B cell (primary cell): ENCODE measurements around the gene RUFY1. TPM values are rescaled to one million over a fixed set of nuclear protein-coding genes. Genes with fewer than 3 reads are reported as not detected.
"Not testable (repeated sequence)": the region's sequence is repeated elsewhere in the genome, so short reads cannot be mapped to it uniquely, and the experiment has no call there.

ENCODE experiments used
- ATAC-seq: fragments of 200-7000 bp; cut with Tn5 transposase; one replicate; pipeline ENCODE4 v1.10.0; 2021; ENCODE audit warnings: low read depth, mild to moderate bottlenecking, moderate number of reproducible peaks, moderate library complexity
- CTCF ChIA-PET: fragments of 350-600 bp; sonication (Branson Sonifier 250); formaldehyde crosslinking; loops from one replicate; lab custom pipeline; 2021; ENCODE audit warnings: antibody characterized with exemption, inconsistent platforms; lab: Charles Lee
- POLR2A ChIA-PET: fragments of 350-600 bp; sonication (Branson Sonifier 250); formaldehyde crosslinking; loops from one replicate; lab custom pipeline; 2021; ENCODE audit warnings: antibody characterized with exemption; lab: Charles Lee
- DNase-seq: peaks from one replicate; pipeline ENCODE4 v3.0.0; 2013
- H2AFZ ChIP-seq: 2 replicates; pipeline ENCODE4 v1.6.1; 2012; ENCODE audit warnings: mild to moderate bottlenecking, low read depth, low read length; ENCODE audit not compliant: insufficient read depth, poor library complexity, severe bottlenecking
- H3K27ac ChIP-seq, 2 donors: 1 replicate in 1 of 2; 2 replicates in 1 of 2; pipeline ENCODE4 v1.5.1; 2012 to 2013; ENCODE audit warnings: low read length in 2 of 2, mild to moderate bottlenecking in 2 of 2, moderate library complexity in 1 of 2
- H3K27me3 ChIP-seq, 4 experiments: fragments of 200-600 bp in 1 of 4; sonication (generic) in 1 of 4; replicated peaks in 1 of 4; 1 replicate in 2 of 4; 2 replicates in 2 of 4; pipeline versions ENCODE4 v1.6.1 to v1.7.0; 2013 to 2016; ENCODE audit warnings: low read length in 3 of 4, mild to moderate bottlenecking in 2 of 4, mixed read lengths in 1 of 4, moderate library complexity in 1 of 4; ENCODE audit not compliant: insufficient read depth in 4 of 4, control insufficient read depth in 3 of 4; ENCODE audit errors: control extremely low read depth in 1 of 4
- H3K36me3 ChIP-seq, 2 experiments: replicated peaks in 1 of 2; 1 replicate in 1 of 2; 2 replicates in 1 of 2; pipeline versions ENCODE4 v1.6.1 to v1.7.1; 2013; ENCODE audit warnings: low read length in 1 of 2; ENCODE audit not compliant: insufficient read depth in 2 of 2, control insufficient read depth in 1 of 2; ENCODE audit errors: control extremely low read depth in 1 of 2, extremely low read depth in 1 of 2
- H3K4me1 ChIP-seq, 2 donors: fragments of 200-600 bp in 1 of 2; sonication (generic) in 1 of 2; 1 replicate in 1 of 2; 2 replicates in 1 of 2; pipeline versions ENCODE4 v1.5.1 to v1.6.1; 2013 to 2017; ENCODE audit warnings: low read length in 2 of 2; ENCODE audit not compliant: control insufficient read depth in 2 of 2, insufficient read depth in 2 of 2
- H3K4me2 ChIP-seq: replicated peaks from 2 replicates; pipeline ENCODE3; 2012; ENCODE audit warnings: mild to moderate bottlenecking, low read depth, low read length; ENCODE audit not compliant: poor library complexity, severe bottlenecking
- H3K4me3 ChIP-seq, 5 experiments: fragments of 200-600 bp in 1 of 5; sonication (generic) in 1 of 5; 1 replicate in 3 of 5; 2 replicates in 2 of 5; pipeline versions ENCODE4 v1.5.1 to v1.7.0; 2011 to 2016; ENCODE audit warnings: low read length in 4 of 5, mild to moderate bottlenecking in 4 of 5, low read depth in 2 of 5, control low read depth in 1 of 5, moderate library complexity in 1 of 5; ENCODE audit not compliant: insufficient read depth in 1 of 5; ENCODE audit errors: control extremely low read depth in 1 of 5, extremely low read depth in 1 of 5
- H3K79me2 ChIP-seq: fragments of 200-600 bp; sonication (generic); one replicate; pipeline ENCODE4 v1.6.0; 2016; ENCODE audit warnings: low read length; ENCODE audit not compliant: control insufficient read depth, insufficient read depth
- H3K9ac ChIP-seq: fragments of 200-600 bp; sonication (generic); 2 replicates; pipeline ENCODE4 v1.6.1; 2017; ENCODE audit warnings: mild to moderate bottlenecking, low read length, moderate library complexity
- H3K9me3 ChIP-seq, 3 donors: one replicate each; pipeline versions ENCODE4 v1.6.1 to v1.7.1; 2013; ENCODE audit warnings: low read length in 2 of 3; ENCODE audit not compliant: control insufficient read depth in 2 of 3, insufficient read depth in 1 of 3; ENCODE audit errors: control extremely low read depth in 1 of 3
- H4K20me1 ChIP-seq: 2 replicates; pipeline ENCODE4 v1.6.0; 2012; ENCODE audit warnings: mild to moderate bottlenecking, low read length; ENCODE audit not compliant: insufficient read depth, control insufficient read depth, poor library complexity, severe bottlenecking
- H3K27ac Mint-ChIP-seq: one replicate; pipeline ENCODE4 v1.8.0; 2021; ENCODE audit warnings: mixed read lengths
- H3K27me3 Mint-ChIP-seq: one replicate; pipeline ENCODE4 v1.8.0; 2021; ENCODE audit warnings: mixed read lengths
- H3K4me1 Mint-ChIP-seq: one replicate; pipeline ENCODE4 v1.8.0; 2021; ENCODE audit warnings: mixed read lengths
- H3K4me3 Mint-ChIP-seq: one replicate; pipeline ENCODE4 v1.8.0; 2021; ENCODE audit warnings: mixed read lengths
- H3K9me3 Mint-ChIP-seq: one replicate; pipeline ENCODE4 v1.8.0; 2022; ENCODE audit warnings: mixed read lengths; ENCODE audit not compliant: insufficient read depth
- EZH2 ChIP-seq: IDR thresholded peaks from 2 replicates; pipeline ENCODE4 v1.6.1; 2012; ENCODE audit warnings: borderline replicate concordance, low read depth, mild to moderate bottlenecking, moderate library complexity, low read length; ENCODE audit not compliant: insufficient read depth, poor library complexity, severe bottlenecking
- WGBS: methylation state at CpG from one replicate; pipeline ENCODE4 v1.1.5; 2013; ENCODE audit warnings: missing lambda C conversion rate; ENCODE audit not compliant: insufficient coverage; 5-methylcytosine and 5-hydroxymethylcytosine counted together
- intact Hi-C: fragments of 100-400 bp; cut with micrococcal nuclease; formaldehyde crosslinking; loops from one replicate; pipeline ENCODE4 v1.10.0; 2022
- polyA plus RNA-seq: library from polyadenylated mRNA; depleted of rRNA; stranded (reverse); fragments of >200 nt; gene quantifications from 2 replicates; pipeline ENCODE4 v1.2.3, GENCODE V29; 2012
- total RNA-seq, 2 donors: library from RNA; stranded (reverse); fragments of 120-200 nt in 1 of 2; gene quantifications; 1 replicate in 1 of 2; 2 replicates in 1 of 2; pipeline versions ENCODE4 v1.2.3 to v1.2.4, GENCODE V29; 2013 to 2022
- TF ChIP-seq, protein P1 (sequence below): fragments of 200-600 bp; IDR thresholded peaks from one replicate; pipeline ENCODE4 v1.8.0; 2022; ENCODE audit warnings: antibody characterized with exemption, mild to moderate bottlenecking

The RUFY1 gene
- total and polyA plus RNA-seq, 2 donors (not counting 1 experiment from before 2014, with no cell fraction given) = 38.5 to 99.8 TPM

DNA sequence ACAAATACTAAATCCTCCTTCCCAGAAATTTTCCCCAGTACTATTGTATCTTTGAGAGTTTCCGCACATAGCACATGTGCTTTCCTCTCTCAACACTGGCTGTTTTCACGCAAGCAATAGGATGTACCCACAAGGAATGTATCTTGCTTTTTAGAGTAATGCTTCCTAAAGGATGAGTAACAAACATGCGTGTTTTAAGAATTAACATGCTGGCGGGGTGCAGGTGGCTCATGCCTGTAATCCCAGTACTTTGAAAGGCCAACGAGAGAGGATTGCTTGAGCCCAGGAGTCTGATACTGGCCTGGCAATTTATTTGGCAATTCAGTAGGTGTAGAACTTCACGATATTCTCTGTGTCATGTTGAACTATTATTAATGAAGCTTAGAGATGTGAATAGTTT, 4.6 kb downstream of the RUFY1 start:
- peaks cover 86% of the 10 kb centered on the region for H3K79me2 ChIP-seq
- H4K20me1 ChIP-seq = peaks cover 18% of the 10 kb centered on the region
- H3K4me2 ChIP-seq = no peak overlapping the region
- H2AFZ ChIP-seq = no peak overlapping the region
- WGBS = 99% methylated on average over 4 of the region's 6 CpGs
- no peaks in the 10 kb centered on the region for H3K9me3 ChIP-seq
- H3K36me3 ChIP-seq = peaks cover 0 to 5% of the 10 kb centered on the region in 2 experiments
- no peak overlapping the region for H3K9ac ChIP-seq
- TF ChIP-seq, protein P1, sequence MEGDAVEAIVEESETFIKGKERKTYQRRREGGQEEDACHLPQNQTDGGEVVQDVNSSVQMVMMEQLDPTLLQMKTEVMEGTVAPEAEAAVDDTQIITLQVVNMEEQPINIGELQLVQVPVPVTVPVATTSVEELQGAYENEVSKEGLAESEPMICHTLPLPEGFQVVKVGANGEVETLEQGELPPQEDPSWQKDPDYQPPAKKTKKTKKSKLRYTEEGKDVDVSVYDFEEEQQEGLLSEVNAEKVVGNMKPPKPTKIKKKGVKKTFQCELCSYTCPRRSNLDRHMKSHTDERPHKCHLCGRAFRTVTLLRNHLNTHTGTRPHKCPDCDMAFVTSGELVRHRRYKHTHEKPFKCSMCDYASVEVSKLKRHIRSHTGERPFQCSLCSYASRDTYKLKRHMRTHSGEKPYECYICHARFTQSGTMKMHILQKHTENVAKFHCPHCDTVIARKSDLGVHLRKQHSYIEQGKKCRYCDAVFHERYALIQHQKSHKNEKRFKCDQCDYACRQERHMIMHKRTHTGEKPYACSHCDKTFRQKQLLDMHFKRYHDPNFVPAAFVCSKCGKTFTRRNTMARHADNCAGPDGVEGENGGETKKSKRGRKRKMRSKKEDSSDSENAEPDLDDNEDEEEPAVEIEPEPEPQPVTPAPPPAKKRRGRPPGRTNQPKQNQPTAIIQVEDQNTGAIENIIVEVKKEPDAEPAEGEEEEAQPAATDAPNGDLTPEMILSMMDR = no peak
- TF ChIP-seq EZH2 = no peak
- ATAC-seq (no peak), DNase-seq (no peak)
- H3K4me3 ChIP-seq = no peak overlapping the region
- Mint-ChIP-seq H3K9me3 (no peaks in the 10 kb centered on the region), H3K27ac (no peak overlapping the region), H3K4me3 (no peak overlapping the region), H3K4me1 (peaks cover 48% of the 10 kb centered on the region), H3K27me3 (no peaks in the 10 kb centered on the region)
- intact Hi-C loops = loop anchor here (5.0 kb wide), 2 partner anchors 262 to 928 kb away; partner anchors contain the start of gene CLK4
- H3K4me1 ChIP-seq = peaks cover 17 to 33% of the 10 kb centered on the region in 2 donors
- ChIA-PET POLR2A (no interaction called here), CTCF (no interaction called here)
- H3K27me3 ChIP-seq = no peaks in the 10 kb centered on the region
- H3K27ac ChIP-seq = no peak overlapping the region

DNA sequence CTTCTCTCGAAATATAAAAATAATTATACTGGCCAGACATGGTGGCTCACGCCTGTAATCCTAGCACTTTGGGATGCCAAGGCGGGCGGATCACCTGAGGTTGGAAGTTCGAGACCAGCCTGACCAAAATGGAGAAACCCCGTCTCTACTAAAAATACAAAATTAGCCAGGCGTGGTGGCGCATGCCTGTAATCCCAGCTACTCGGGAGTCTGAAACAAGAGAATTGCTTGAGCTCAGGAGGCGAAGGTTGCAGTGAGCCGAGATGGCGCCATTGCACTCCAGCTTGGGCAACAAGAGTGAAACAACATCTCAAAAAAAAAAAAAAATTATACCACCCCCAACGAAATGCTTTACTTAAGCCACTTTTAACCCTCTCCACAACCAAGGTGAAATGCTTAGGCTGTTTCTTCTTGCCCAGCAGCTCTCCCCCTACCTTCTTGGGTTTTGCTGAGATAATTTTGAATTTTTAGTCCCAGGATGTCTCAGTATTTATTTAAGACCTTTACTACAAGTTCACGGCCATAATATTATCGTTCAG, 8.0 kb downstream of the RUFY1 start:
- H3K9ac ChIP-seq, H3K9me3 ChIP-seq, H3K27me3 Mint-ChIP-seq, H3K27me3 ChIP-seq, H2AFZ ChIP-seq, H3K27ac Mint-ChIP-seq, H3K9me3 Mint-ChIP-seq, ATAC-seq, intact Hi-C loops, DNase-seq: not testable (repeated sequence)
- ChIA-PET CTCF (interaction anchor here (0.5 to 3.2 kb wide), 4 partner anchors 25 to 68 kb away, joined by 3 to 13 read pairs (median 4); partner anchors contain the start of gene HNRNPH1), POLR2A (interaction anchor here (0.7 to 1.5 kb wide), 3 partner anchors 8 to 77 kb away, joined by 4 to 12 read pairs (median 6); partner anchors contain the start of genes HNRNPH1 and RUFY1)
- H3K4me1 ChIP-seq = peaks cover 3 to 15% of the 10 kb centered on the region in 2 donors
- Mint-ChIP-seq H3K4me1 (peaks cover 31% of the 10 kb centered on the region), H3K4me3 (peak overlapping the region; percentile 87)
- H4K20me1 ChIP-seq = peaks cover 13% of the 10 kb centered on the region
- H3K27ac ChIP-seq = peak overlapping the region in 1 of 2 donors; percentile 85
- WGBS = 97% methylated on average over 8 of the region's 15 CpGs
- H3K36me3 ChIP-seq = peaks cover 0 to 18% of the 10 kb centered on the region in 2 experiments
- peak overlapping the region; percentile 72 for H3K4me2 ChIP-seq
- peaks cover 68% of the 10 kb centered on the region for H3K79me2 ChIP-seq
- peak overlapping the region in 3 of 5 experiments; percentile 56 to 77 (median 70) for H3K4me3 ChIP-seq
